Ecto neural progenitor cell (in vitro differentiated cells): Measurements from ENCODE around the gene PISD.

ENCODE experiments used
- DNase-seq: peaks from one replicate; pipeline ENCODE4 v3.0.0-alpha.2; 2018; ENCODE audit warnings: low spot score

PISD gene

DNA sequence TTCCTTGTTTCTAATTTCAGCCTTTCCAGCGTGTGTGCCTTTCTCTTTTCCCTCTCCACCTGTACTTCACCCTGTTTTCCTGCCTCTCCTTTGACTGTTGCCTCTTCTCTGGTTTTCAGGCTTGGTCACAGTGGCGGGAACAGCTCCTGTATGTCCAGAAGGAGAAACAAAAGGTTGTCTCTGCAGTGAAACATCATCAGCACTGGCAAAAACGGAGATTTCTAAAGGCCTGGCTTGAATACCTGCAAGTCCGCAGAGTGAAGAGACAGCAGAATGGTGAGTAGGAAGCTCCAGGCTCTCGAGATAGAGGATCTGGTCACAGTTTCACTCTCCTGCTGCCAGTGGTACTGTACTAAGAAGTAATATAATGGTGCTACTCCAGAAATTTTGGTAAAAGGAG, 89.1 kb downstream of the PISD start:
- no peak for DNase-seq

DNA sequence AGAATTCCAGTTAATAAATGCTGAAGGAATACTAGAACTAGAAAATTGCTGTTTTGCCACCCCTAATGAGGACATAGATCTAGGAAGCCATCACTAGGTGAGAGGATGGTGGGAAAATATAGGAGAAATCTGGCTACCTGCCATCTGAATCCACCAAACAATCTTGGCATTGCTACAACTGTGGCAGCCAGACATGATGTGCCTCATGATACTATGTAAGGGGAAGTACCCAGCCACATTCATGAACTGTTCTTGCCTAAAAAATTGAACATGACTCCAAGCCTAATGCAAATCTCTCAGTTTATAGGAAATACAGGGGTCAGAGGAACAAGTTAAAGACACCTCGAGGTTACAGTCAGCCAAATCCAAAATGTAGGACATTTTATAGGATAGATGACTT, 92.9 kb downstream of the PISD start:
- DNase-seq, result no peak
